ENCODE results near the gene VEGFC. TPM values are rescaled to one million over a fixed set of nuclear protein-coding genes. Genes with fewer than 3 reads are reported as not detected.

The VEGFC gene
- total RNA-seq, 4 donors from 2014 or later: 2.6 to 14.9 (median 5.4) TPM

GRCh38 chr4:176837169-176837895 lies 44.6 kb upstream of the VEGFC start:
- H3K27ac ChIP-seq: no peak overlapping the region
- no peaks in the 10 kb centered on the region for H3K9me3 ChIP-seq
- no peaks in the 10 kb centered on the region for H3K36me3 ChIP-seq
- H3K27me3 ChIP-seq: no peaks in the 10 kb centered on the region
- TF ChIP-seq, protein P1, sequence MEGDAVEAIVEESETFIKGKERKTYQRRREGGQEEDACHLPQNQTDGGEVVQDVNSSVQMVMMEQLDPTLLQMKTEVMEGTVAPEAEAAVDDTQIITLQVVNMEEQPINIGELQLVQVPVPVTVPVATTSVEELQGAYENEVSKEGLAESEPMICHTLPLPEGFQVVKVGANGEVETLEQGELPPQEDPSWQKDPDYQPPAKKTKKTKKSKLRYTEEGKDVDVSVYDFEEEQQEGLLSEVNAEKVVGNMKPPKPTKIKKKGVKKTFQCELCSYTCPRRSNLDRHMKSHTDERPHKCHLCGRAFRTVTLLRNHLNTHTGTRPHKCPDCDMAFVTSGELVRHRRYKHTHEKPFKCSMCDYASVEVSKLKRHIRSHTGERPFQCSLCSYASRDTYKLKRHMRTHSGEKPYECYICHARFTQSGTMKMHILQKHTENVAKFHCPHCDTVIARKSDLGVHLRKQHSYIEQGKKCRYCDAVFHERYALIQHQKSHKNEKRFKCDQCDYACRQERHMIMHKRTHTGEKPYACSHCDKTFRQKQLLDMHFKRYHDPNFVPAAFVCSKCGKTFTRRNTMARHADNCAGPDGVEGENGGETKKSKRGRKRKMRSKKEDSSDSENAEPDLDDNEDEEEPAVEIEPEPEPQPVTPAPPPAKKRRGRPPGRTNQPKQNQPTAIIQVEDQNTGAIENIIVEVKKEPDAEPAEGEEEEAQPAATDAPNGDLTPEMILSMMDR (IDR thresholded peaks at IDR 0.05): no peak
- no peak for TF ChIP-seq POLR2A (IDR thresholded peaks at IDR 0.05)
- no peak for DNase-seq
- H3K4me3 ChIP-seq: no peak overlapping the region
- no peaks in the 10 kb centered on the region for H3K4me1 ChIP-seq

- H3K27ac ChIP-seq: no peak overlapping the region
- no peak for TF ChIP-seq POLR2A (IDR thresholded peaks at IDR 0.05)
- TF ChIP-seq, protein P1 (IDR thresholded peaks at IDR 0.05): no peak
- no peak overlapping the region for H3K4me3 ChIP-seq
- H3K36me3 ChIP-seq: no peaks in the 10 kb centered on the region
- H3K4me1 ChIP-seq: no peaks in the 10 kb centered on the region
- DNase-seq: no peak
- H3K9me3 ChIP-seq: no peaks in the 10 kb centered on the region
- H3K27me3 ChIP-seq: no peaks in the 10 kb centered on the region
Observed at GRCh38 chr4:176834531-176834930, 41.8 kb upstream of the VEGFC start.

- Histone ChIP-seq H3K27ac (no peak overlapping the region), H3K27me3 (no peaks in the 10 kb centered on the region), H3K4me3 (no peak overlapping the region), H3K9me3 (no peaks in the 10 kb centered on the region), H3K4me1 (no peaks in the 10 kb centered on the region), H3K36me3 (no peaks in the 10 kb centered on the region)
- no peak for DNase-seq
- TF ChIP-seq POLR2A (IDR thresholded peaks at IDR 0.05): no peak
- TF ChIP-seq, protein P1 (IDR thresholded peaks at IDR 0.05): no peak
Observed at GRCh38 chr4:176833400-176834175, 40.9 kb upstream of the VEGFC start.

- Histone ChIP-seq H3K9me3 (no peaks in the 10 kb centered on the region), H3K4me3 (no peak overlapping the region), H3K36me3 (no peaks in the 10 kb centered on the region), H3K4me1 (no peaks in the 10 kb centered on the region), H3K27ac (no peak overlapping the region), H3K27me3 (no peaks in the 10 kb centered on the region)
- DNase-seq: no peak
- no peak for TF ChIP-seq POLR2A (IDR thresholded peaks at IDR 0.05)
- TF ChIP-seq, protein P1 (IDR thresholded peaks at IDR 0.05): no peak
Observed at GRCh38 chr4:176830971-176831370, 38.2 kb upstream of the VEGFC start.

GRCh38 chr4:176825586-176825985 lies 32.9 kb upstream of the VEGFC start:
- TF ChIP-seq, protein P1 (IDR thresholded peaks at IDR 0.05): no peak
- no peak for TF ChIP-seq POLR2A (IDR thresholded peaks at IDR 0.05)
- H3K9me3 ChIP-seq: no peaks in the 10 kb centered on the region
- no peak overlapping the region for H3K4me3 ChIP-seq
- no peak overlapping the region for H3K27ac ChIP-seq
- no peaks in the 10 kb centered on the region for H3K36me3 ChIP-seq
- no peaks in the 10 kb centered on the region for H3K4me1 ChIP-seq
- H3K27me3 ChIP-seq: no peaks in the 10 kb centered on the region
- DNase-seq: no peak

Data from Peyer's patch (tissue), 4 donors.